Measurements from ENCODE around the gene PYGL. TPM values are rescaled to one million over a fixed set of nuclear protein-coding genes. Genes with fewer than 3 reads are reported as not detected.
"Not testable (repeated sequence)": the region's sequence is repeated elsewhere in the genome, so short reads cannot be mapped to it uniquely, and the experiment has no call there.

Gene PYGL
- total RNA-seq, 2 donors from 2014 or later, result 0.50 to 0.60 TPM

DNA sequence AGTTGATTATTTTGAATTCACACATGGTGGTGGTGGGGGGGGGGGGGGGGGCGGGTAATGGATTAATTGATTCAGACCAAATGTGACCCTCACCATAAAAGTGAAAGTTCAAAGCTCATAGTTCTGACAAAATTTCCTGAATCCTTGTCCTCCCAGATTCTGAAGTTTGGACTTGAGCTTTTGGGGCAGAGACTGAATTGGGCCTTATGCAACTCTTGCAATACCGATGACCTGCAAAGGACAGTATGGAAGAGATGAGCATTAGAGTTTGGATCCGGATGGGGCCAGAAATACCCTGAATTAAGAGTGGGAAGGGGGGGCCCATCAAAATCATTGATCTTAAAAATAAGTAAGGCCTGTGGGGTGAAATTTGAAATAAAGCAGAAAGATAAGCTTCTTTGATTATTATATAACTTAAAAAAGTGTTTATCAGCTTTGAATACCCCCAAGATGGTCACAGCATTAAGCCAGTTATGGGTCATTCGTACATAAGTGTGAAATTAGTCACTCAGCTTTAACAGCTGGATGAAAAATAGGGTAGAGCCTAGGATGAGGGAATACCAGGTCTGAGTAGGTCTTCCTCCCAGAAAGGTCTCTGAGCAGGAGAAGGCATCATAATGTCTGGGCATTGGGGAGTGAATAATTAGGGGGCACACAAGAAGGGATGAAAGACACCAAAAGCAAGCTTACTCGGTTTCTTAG lies 2.1 kb upstream of the PYGL start:
- peaks cover 6% of the 10 kb centered on the region for H3K4me1 Mint-ChIP-seq (ENCODE audit: low read depth)
- no peaks in the 10 kb centered on the region for H3K9me3 Mint-ChIP-seq
- H3K4me3 Mint-ChIP-seq, result no peak overlapping the region
- H3K27ac Mint-ChIP-seq, result no peak overlapping the region
- DNase-seq (no peak), ATAC-seq (replicated peaks in 1 of 2) (no peak)
- H3K27me3 Mint-ChIP-seq (ENCODE audit: low read depth), result peaks cover 17% of the 10 kb centered on the region
- H3K36me3 Mint-ChIP-seq (ENCODE audit: insufficient read depth in 2 of 2), result peaks cover 2 to 3% of the 10 kb centered on the region in 2 donors

DNA sequence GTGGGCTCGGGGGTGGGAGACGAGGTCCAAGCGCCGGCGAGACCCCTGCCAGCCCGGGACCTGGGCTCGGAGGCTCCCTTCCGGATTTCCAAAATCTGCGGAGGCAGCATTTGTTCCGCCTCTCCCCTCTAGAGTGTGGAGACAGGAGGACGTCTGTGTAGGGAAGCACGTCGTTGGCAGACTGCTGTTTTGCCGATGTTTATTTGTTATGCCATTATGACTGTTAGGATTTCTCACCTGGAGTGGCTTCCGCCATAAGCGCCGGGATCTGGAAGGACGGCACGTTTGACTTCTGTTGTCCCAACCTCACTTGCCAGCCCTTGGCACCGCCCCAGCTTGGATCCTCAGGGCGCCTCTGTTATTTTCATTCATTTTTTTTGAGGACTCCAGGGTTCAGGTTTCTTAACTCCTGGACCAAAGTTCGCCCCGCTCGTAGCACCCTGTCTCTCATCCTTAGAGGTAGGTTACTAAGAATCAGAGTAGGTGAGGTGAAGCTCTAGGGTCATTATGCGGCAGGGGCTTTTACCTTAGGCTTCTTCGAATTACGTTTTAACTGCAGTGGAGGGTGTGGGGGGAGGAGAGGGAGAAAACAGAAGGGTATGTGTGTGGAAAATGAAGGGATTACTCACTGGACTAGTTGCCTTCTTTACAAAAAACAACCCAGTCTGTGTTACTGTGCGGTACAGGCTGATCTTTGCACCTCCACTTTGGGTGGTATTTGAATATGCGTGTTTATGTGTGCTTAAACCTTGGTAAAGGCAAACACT lies 547 bp upstream of the PYGL start:
- Mint-ChIP-seq H3K36me3 (ENCODE audit: insufficient read depth in 2 of 2) (peaks cover 2 to 3% of the 10 kb centered on the region in 2 donors), H3K9me3 (no peaks in the 10 kb centered on the region), H3K4me1 (ENCODE audit: low read depth) (peaks cover 6% of the 10 kb centered on the region)

DNA sequence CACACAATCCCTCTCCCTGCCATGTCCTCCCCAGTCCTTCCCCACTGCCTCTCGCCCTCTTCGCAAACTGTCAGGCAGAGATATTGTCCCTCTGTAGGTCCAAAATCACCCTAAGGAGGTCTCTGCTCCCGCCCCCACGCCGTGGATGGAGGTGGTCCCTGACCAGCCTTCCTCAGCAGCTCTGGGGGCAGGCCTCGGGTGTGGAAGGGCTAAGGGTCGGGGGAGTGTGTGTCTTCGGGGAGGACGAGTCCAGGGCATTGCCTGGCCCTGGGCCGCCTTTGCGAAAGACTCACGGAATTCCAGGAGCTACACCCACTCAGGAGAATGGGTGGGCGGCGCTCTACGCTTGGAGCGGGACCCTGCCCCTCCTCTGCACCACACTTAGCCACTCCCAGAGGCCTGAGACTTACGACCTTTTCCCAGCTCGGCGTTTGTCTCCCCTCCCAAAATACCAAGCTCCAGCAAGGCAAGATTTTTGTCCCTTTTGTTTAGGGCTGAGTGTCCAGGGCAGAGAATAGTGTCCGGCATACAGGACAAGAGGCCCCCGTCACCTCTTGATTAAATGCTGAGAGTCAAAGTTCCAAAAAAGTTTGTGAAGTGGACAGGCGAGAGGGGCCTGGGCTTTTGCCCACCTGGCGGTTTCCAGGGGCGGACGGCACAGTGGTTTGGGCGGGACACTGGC lies 881 bp downstream of the PYGL start:
- Mint-ChIP-seq H3K27ac (no peak overlapping the region), H3K9me3 (no peaks in the 10 kb centered on the region), H3K36me3 (ENCODE audit: insufficient read depth in 2 of 2) (peaks cover 2 to 3% of the 10 kb centered on the region in 2 donors), H3K4me3 (peak overlapping the region; percentile 74 to 84), H3K27me3 (ENCODE audit: low read depth) (peaks cover 27% of the 10 kb centered on the region), H3K4me1 (ENCODE audit: low read depth) (peaks cover 6% of the 10 kb centered on the region)
- no peak for DNase-seq
- ATAC-seq (replicated peaks in 1 of 2), result no peak

More for the DNA sequence above, 547 bp upstream of the PYGL start:
- ATAC-seq (replicated peaks in 1 of 2), result peak; percentile 65 to 67
- Mint-ChIP-seq H3K27me3 (ENCODE audit: low read depth) (peaks cover 27% of the 10 kb centered on the region), H3K27ac (peak overlapping the region; percentile 69), H3K4me3 (peak overlapping the region; percentile 84 to 94)
- peak; percentile 3 to 24 for DNase-seq

DNA sequence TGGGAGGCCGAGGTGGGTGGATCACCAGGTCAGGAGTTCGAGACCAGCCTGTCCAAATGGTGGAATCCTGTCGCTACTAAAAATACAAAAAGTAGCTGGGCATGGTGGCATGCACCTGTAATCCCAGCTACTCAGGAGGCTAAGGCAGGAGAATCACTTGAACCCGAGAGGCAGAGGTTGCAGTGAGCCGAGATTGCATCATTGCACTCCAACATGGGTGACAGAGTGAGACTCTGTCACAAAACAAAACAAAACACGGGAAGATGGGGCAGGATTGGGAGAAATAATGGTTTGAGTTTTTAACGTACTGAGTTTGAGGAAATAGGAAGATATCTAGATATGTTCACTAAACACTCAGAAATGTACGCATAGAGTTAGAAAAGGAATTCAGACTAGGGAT lies 2.6 kb downstream of the PYGL start:
- not testable (repeated sequence) for H3K27ac Mint-ChIP-seq; ATAC-seq (replicated peaks in 1 of 2); H3K4me3 Mint-ChIP-seq; DNase-seq; H3K9me3 Mint-ChIP-seq; H3K4me1 Mint-ChIP-seq (ENCODE audit: low read depth); H3K36me3 Mint-ChIP-seq (ENCODE audit: insufficient read depth in 2 of 2)
- peaks cover 27% of the 10 kb centered on the region for H3K27me3 Mint-ChIP-seq (ENCODE audit: low read depth)

DNA sequence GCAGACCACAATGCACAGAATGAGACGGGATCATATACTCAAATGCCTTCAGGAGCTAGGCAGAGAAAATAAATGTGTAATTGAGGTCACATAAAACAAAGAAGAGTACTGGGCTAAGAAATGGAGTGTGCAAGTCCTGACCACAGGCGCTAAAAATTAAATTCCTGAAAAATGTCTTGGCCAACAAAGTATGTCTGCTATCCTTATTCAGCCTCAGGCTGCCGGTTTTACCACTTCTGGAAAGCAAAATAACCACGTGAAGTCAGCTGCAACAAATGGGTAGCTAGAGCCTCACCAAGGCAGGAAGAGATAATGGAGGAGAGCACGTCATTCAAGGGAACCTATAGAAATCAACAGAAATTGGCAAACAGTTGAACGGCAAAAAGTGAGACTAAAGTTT lies 3.1 kb downstream of the PYGL start:
- Mint-ChIP-seq H3K4me3 (no peak overlapping the region), H3K27me3 (ENCODE audit: low read depth) (peaks cover 27% of the 10 kb centered on the region), H3K27ac (no peak overlapping the region), H3K36me3 (ENCODE audit: insufficient read depth in 2 of 2) (peaks cover 2 to 3% of the 10 kb centered on the region in 2 donors), H3K4me1 (ENCODE audit: low read depth) (peaks cover 6% of the 10 kb centered on the region), H3K9me3 (no peaks in the 10 kb centered on the region)
- DNase-seq, result no peak
- ATAC-seq (replicated peaks in 1 of 2), result no peak

DNA sequence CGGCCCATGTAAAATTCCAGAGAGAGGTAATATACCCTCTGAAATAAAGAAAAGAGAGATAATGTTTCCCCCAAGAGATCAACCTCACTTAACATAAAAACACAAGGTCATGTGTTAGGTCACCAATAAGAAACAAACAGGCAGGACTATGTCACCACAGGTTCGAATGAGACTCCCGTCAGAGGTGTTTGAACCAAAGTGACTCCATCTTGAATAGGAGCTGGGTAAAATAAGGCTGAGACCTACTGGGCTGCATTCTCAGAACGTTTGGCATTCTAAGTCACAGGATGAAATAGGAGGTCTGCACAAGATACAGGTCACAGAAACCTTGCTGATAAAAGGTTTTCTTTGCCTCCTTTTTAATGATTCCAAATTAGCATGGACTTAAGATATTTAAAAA lies 6.5 kb downstream of the PYGL start:
- peaks cover 0 to 3% of the 10 kb centered on the region in 2 donors for H3K36me3 Mint-ChIP-seq (ENCODE audit: insufficient read depth in 2 of 2)
- H3K27me3 Mint-ChIP-seq (ENCODE audit: low read depth), result peaks cover 17% of the 10 kb centered on the region
- no peak for DNase-seq
- no peak overlapping the region for H3K27ac Mint-ChIP-seq
- no peaks in the 10 kb centered on the region for H3K4me1 Mint-ChIP-seq (ENCODE audit: low read depth)
- H3K9me3 Mint-ChIP-seq, result no peaks in the 10 kb centered on the region
- H3K4me3 Mint-ChIP-seq, result no peak overlapping the region
- no peak for ATAC-seq (replicated peaks in 1 of 2)

DNA sequence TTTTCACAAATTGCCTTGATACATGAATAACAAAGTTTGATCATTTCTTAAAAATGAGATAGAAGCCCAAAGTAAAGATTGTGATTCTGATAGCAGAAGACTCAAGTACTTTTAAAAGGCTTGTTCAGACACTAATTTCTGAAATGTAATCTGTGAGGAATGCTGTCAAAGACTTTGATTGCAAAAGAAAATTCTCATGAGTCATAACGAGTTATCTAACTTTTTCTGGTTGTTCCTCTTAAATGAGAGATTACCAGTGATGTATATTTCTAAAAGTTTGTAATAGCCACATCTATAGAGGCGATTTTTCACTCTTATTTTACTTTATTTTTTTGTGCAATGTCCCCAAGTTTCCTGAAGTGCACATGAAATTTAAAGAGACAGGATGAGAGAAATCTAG lies 7.0 kb downstream of the PYGL start:
- H3K36me3 Mint-ChIP-seq (ENCODE audit: insufficient read depth in 2 of 2), result peaks cover 0 to 3% of the 10 kb centered on the region in 2 donors
- peaks cover 16% of the 10 kb centered on the region for H3K27me3 Mint-ChIP-seq (ENCODE audit: low read depth)
- no peak overlapping the region for H3K4me3 Mint-ChIP-seq
- H3K27ac Mint-ChIP-seq, result no peak overlapping the region
- no peaks in the 10 kb centered on the region for H3K4me1 Mint-ChIP-seq (ENCODE audit: low read depth)
- no peaks in the 10 kb centered on the region for H3K9me3 Mint-ChIP-seq
- DNase-seq (no peak), ATAC-seq (replicated peaks in 1 of 2) (no peak)

DNA sequence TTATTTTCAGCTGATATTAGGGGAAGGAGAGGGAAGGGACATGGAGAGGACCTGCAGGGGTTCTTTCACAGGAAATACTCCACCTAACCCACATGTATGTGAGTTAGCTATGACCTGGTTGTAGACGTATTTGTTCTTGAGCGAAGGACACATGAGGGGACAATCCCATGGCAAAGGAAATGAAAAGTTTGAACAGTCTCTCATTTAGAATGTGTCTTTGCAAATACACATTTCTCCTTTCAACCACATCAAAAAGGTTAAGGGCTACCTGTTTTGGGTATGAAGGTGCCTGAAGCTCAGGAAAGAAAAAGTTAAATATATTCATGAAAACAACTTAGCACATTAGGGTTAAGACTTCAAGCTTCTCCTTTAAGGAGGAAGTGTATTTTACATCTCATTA lies 7.4 kb downstream of the PYGL start:
- H3K27ac Mint-ChIP-seq, result no peak overlapping the region
- H3K4me1 Mint-ChIP-seq (ENCODE audit: low read depth), result no peaks in the 10 kb centered on the region
- peaks cover 0 to 3% of the 10 kb centered on the region in 2 donors for H3K36me3 Mint-ChIP-seq (ENCODE audit: insufficient read depth in 2 of 2)
- ATAC-seq (replicated peaks in 1 of 2) (no peak), DNase-seq (no peak)
- no peak overlapping the region for H3K4me3 Mint-ChIP-seq
- H3K27me3 Mint-ChIP-seq (ENCODE audit: low read depth), result peaks cover 14% of the 10 kb centered on the region
- no peaks in the 10 kb centered on the region for H3K9me3 Mint-ChIP-seq

DNA sequence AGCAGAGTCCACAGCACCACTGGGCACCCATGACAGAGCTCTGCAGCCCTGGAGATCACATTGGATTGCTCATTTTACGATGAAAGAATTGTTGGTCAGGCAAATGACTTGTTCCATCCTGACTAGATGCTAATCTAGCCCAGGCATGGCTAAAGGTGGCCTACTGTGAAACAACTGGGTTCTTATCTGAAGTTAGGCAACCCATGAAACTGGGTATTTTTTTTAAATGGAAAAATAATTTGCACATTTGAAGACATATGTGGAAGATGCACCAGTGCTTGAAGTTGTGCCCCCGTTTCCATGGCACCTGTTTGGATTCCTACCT lies 8.3 kb downstream of the PYGL start:
- peaks cover 5% of the 10 kb centered on the region for H3K27me3 Mint-ChIP-seq (ENCODE audit: low read depth)
- no peaks in the 10 kb centered on the region for H3K36me3 Mint-ChIP-seq (ENCODE audit: insufficient read depth in 2 of 2)
- no peak for DNase-seq
- no peaks in the 10 kb centered on the region for H3K4me1 Mint-ChIP-seq (ENCODE audit: low read depth)
- ATAC-seq (replicated peaks in 1 of 2), result no peak
- H3K4me3 Mint-ChIP-seq, result no peak overlapping the region
- H3K9me3 Mint-ChIP-seq, result no peaks in the 10 kb centered on the region
- H3K27ac Mint-ChIP-seq, result no peak overlapping the region

DNA sequence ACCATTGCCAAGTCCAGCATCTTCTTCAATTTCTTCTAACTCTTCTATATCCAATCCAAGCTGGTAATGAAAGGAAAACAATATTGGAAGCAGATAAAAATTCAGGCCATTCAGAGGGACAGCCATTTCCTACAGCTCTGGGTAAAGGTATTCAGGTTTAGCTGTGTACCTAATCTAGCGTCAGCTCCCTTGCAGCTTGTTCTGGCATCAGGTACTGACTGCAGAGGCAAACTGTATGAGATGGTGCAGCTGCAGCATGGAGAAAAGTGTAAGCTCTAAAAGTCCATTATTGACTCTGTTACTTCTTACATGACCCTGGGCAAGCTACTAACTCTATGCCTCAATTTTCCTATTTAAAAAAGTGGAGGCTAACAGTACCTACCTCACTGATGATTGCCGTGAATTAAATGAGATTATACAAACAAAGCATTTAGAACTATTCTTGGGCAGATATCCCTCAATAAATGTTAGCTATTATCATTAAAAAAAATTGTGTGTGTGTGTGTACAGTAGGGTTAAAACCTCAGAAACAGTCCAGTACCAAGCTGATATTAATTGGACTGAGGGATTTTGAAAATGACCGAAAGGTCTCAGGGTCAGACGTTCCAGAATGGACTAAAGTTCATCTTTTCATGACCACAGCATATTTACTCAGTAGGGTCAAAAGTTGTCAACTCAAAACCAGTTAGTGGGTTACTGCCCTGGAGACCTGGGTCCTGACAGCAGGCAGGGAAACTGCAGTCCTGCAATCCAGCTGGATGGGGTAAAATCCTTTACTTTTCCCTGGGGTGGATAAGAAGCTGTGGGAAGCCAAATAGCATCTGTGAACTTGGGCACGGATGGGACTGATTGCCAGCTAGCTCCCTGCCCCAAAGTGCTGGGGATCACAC lies 8.9 kb downstream of the PYGL start:
- no peaks in the 10 kb centered on the region for H3K4me1 Mint-ChIP-seq (ENCODE audit: low read depth)
- no peaks in the 10 kb centered on the region for H3K27me3 Mint-ChIP-seq (ENCODE audit: low read depth)
- H3K9me3 Mint-ChIP-seq, result no peaks in the 10 kb centered on the region
- ATAC-seq (replicated peaks in 1 of 2) (no peak), DNase-seq (no peak)
- no peak overlapping the region for H3K27ac Mint-ChIP-seq
- no peaks in the 10 kb centered on the region for H3K36me3 Mint-ChIP-seq (ENCODE audit: insufficient read depth in 2 of 2)
- no peak overlapping the region for H3K4me3 Mint-ChIP-seq

DNA sequence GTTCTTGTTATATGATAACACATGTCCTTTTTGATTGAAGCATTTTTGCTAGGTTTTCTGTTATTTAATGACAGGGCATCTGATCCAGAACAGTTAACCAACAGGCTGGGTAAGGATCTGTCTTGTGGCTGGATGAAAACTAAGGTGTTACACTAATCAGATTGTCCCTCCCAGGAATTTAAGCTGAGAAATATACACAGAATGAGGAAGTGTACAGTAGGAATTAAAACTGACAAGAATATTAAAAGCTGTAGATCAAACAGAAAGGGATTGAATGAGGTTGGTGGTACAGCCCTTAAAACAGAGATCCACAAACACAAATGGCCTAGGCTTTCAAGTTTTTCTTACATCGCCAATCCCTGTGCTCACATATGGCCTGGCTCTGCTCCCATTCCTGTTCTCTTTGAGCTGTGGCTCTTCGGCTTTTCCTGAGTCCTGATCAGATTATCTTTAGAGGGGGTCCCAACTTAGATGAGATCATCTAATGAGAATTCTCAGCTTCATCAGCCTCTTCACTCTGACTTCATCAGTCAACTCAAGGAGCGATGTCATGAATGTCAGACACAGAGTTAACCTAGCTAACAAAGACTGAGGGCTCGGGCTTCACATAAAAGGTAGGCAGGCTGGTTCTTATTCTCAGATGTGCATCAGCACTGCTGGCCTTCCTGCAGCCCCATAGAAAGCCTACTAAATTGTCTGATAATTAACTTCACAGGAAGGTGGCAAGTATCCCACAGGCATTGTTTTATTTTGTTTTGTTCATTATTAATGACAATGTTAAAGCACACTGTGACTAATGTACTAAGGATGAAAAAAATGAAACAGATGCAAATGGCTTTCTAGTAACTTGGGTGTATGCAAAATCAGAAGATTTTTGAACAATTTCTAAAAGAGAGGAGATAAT lies 11.4 kb downstream of the PYGL start:
- Mint-ChIP-seq H3K27me3 (ENCODE audit: low read depth) (no peaks in the 10 kb centered on the region), H3K9me3 (no peaks in the 10 kb centered on the region), H3K4me3 (no peak overlapping the region), H3K27ac (no peak overlapping the region), H3K4me1 (ENCODE audit: low read depth) (no peaks in the 10 kb centered on the region), H3K36me3 (ENCODE audit: insufficient read depth in 2 of 2) (no peaks in the 10 kb centered on the region)
- DNase-seq (no peak), ATAC-seq (replicated peaks in 1 of 2) (no peak)

DNA sequence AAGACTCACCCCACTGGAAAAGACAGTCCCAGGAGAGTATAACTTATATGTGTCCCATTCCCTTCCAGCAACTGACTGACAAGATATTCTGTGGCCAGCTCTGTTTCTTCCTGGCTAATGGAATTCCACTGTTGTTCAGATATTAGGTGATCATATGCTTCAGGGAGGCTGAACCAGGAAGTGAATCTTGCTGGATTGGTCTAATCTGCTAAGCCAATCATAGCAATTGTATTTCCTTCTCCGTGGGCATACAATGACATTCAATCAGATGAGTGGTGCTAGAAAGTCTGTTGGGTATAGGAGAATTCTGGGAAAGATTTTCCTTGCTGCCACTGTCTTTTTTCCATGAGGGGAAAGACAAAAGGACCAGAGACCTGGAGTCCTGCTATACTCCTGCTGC lies 12.1 kb downstream of the PYGL start:
- ATAC-seq (replicated peaks in 1 of 2), result no peak
- no peak overlapping the region for H3K4me3 Mint-ChIP-seq

More for the DNA sequence above, 12.1 kb downstream of the PYGL start:
- no peaks in the 10 kb centered on the region for H3K4me1 Mint-ChIP-seq (ENCODE audit: low read depth)
- H3K9me3 Mint-ChIP-seq, result no peaks in the 10 kb centered on the region
- H3K27ac Mint-ChIP-seq, result no peak overlapping the region
- DNase-seq, result no peak
- no peaks in the 10 kb centered on the region for H3K36me3 Mint-ChIP-seq (ENCODE audit: insufficient read depth in 2 of 2)
- H3K27me3 Mint-ChIP-seq (ENCODE audit: low read depth), result no peaks in the 10 kb centered on the region
